ENCODE results near the gene EBPL. TPM values are rescaled to one million over a fixed set of nuclear protein-coding genes. Genes with fewer than 3 reads are reported as not detected.

Gene EBPL
- total RNA-seq, 1 experiment from 2014 or later: 116 TPM

DNA sequence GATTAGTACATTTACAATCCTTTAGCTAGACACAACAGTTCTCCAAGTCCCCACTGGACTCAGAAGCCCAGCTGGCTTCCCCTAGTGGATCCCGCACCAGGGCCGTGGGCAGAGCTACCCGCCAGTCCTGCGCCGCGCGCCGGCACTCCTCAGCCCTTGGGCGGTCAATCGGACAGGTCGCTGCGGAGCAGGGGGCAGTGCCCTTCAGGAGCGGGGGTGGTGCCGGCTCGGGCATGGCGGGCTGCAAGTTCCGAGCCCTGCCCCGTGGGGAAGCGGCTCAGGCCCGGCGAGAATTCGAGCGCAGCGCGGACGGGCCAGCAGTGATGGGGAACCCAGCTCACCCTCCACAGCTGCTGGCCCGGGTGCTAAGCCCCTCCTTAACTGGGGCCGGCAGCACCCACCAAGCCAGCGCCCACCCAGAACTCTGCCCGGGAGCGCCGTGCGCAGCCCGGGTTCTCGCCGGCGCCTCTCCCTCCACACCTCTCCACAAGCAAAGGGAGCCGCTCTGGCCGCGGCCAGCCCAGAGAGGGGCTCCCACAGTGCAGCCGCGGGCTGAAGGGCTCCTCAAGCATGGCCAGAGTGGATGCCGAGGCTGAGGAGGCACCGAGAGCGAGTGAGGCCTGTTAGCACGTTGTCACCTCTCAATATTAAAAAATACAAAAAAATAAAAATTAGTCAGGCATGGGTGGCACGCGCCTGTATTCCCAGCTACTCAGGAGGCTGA lies 12.9 kb downstream of the EBPL start:
- DNase-seq (ENCODE audit: low spot score): no peak

DNA sequence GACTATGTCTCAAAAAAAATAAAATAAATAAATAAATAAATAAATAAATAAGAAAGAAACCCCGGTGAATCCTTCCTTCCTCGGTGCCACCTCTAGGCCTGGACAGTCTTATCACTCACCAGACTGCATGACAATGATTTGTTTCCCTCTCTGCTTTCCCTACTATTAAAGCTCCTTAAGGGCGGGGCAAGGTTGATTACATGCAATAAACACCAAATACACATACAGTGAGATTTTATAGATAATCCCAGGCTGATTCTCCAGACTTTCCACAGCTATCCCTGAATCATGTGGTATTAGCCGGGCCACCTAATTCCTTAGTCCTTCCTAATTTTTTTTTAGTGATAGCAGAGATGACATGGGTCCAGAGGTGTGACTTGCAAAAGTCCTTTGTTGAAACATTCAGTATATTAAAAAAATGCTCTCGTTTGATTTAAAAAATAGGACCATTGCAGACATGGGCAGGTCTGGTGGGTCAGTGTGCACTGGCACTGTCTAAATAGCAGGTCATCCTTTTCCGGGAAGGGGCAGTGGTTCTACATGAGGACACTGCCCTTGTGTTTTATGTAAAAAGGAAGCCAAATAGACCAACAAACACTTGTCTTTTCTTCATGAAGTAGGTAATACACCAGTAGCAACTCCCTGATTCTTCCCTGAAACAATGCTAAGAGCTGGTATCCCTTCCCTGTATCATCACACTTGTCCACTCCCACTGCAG lies 14.5 kb downstream of the EBPL start:
- in situ Hi-C loops (cut with HindIII; ENCODE audit: low sequenced_read_pairs): no loop called here

More for the DNA sequence above, 12.9 kb downstream of the EBPL start:
- in situ Hi-C loops (cut with HindIII; ENCODE audit: low sequenced_read_pairs): no loop called here

DNA sequence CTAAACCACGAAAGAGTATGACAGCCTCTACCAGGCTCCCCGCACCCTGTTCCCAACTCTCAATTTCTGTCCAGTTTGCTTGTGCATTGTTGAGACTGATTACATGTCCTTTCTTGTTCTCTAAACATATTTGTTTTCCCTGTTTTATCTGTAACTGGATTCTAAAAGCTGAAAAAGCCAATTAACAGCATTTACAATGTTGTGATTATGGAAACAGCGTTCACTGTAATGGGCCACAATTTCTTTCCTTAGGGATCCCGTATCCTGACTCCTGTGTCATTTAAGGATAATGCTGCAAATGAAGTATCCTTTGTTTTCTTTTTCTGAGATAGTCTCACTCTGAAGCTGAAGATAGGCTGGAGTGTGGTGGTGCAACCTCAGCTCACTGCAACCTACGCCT lies 20.5 kb downstream of the EBPL start:
- DNase-seq (ENCODE audit: low spot score): no peak
- in situ Hi-C loops (cut with HindIII; ENCODE audit: low sequenced_read_pairs): no loop called here

More for the DNA sequence above, 14.5 kb downstream of the EBPL start:
- no peak for DNase-seq (ENCODE audit: low spot score)

DNA sequence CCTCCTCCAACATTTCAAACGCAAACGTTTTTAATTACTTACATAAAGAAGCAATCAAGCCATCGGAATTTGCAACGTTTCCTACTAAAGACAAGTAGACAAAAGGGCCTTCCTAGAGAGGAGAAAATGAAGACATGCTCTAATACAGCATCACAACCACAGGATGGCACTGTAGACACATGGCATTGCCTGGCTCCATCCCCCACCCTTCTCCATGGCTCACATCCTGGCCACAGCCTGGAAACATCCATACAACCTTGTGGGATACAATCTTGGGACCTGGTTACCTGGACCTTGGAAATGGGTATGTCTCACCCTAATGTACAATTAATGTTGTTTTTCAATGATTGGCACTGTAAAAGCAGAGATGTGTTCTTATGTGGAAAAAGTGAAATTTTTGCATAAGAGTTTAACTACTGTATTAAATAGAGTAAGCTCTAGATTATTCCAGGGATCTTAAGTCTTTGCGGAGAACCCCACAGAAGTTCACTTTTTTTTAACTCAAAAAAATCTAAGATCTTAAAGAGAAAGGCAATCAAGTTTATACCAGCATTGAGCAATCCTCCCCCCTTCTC lies 21.5 kb downstream of the EBPL start:
- in situ Hi-C loops (cut with HindIII; ENCODE audit: low sequenced_read_pairs): no loop called here
- peak; percentile 72 for DNase-seq (ENCODE audit: low spot score)

DNA sequence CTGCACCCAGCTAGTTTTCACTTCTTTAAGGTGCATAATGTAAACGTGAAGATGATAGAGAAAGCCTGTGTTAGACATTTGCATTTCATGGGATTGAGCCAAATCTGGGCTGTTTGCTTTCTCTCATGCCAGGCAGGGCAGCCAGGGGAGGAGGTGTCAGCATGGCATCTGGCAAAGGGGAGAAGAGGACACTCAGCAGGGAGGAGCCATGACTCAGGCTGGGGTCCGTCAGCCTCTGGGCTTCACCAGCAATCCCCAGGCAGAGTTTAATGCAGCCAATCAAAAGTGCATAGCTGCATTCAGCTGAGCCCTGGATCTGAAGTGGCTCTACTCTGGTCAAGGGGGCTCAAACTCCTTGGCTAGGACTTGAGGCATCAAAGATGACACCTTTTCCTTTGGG lies 23.5 kb downstream of the EBPL start:
- in situ Hi-C loops (cut with HindIII; ENCODE audit: low sequenced_read_pairs): no loop called here
- no peak for DNase-seq (ENCODE audit: low spot score)

DNA sequence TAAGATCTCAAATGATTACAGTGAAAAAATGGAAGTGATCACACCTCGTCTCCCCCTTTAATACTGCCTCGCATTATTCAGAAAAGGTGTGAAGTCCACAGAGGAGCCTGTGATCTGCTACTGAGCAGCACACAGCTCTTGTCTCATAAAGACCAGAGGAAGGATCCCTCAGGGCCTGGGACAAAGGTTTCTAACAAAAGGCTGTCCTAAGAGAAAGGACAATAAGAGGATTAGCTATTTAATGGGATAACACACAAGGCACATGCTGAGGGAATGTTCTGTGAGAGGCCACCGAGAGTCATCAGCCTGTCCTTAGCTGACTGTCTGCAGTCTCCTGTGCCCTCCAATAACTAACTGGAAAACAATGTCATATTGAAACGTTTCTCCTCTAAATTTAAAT lies 26.7 kb downstream of the EBPL start:
- DNase-seq (ENCODE audit: low spot score): no peak
- in situ Hi-C loops (cut with HindIII; ENCODE audit: low sequenced_read_pairs): no loop called here

DNA sequence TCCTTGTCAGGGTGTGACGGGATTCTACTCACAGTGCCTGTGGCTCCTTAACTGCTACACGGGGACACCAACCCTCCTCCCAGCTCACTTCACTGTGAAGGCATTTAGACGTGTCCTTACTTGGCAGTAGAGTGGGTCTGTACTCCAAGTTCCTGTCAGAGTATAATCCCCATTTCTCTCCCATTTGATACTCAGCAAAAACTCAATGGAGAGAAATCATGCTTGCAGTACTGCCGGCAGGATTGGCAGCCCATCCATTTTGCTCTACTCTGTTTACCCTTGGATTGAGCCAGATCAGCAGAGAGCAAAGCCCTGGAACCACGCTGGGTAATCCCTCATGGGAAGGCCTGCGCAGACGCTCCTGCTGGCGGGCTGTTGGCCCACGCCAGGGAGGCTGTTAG lies 34.0 kb downstream of the EBPL start:
- in situ Hi-C loops (cut with HindIII; ENCODE audit: low sequenced_read_pairs): no loop called here
- DNase-seq (ENCODE audit: low spot score): peak; percentile 10

DNA sequence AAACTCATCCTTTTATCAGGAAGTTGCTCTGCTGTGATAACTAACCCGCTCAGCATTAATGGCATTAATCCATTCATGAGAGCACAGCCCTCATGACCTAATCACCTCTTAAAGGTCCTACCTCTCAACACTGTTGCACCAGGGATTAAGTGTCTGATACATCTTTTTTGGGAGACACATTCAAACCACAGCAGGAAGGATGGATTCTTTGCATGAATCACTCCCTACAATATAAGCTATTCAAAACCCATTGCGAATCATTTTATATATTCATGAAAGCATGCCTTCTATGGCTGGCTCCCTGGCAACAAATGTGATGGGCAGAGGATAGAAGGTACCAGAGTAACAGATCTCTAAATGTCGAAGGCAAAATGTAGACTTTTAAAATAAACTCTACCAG lies 35.4 kb downstream of the EBPL start:
- in situ Hi-C loops (cut with HindIII; ENCODE audit: low sequenced_read_pairs): no loop called here
- DNase-seq (ENCODE audit: low spot score): no peak

DNA sequence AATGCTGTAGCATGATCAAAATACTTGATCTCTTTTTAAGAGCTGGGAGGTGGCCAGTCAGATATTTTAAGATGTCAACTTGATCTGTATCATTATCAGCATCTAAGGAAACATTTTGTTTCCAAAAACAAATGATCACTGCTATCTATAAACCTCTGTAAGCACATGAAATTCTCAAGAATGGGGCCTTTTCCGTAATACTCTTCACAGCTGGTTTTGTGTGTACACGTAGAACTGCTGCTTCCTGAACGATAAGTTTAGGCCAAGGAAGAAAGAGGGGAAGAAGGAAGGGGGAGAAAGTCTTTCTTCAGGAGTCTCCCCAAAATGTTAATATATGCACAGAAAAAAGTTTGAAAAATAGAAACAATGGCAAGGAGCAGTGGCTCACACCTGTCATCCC lies 37.3 kb downstream of the EBPL start:
- in situ Hi-C loops (cut with HindIII; ENCODE audit: low sequenced_read_pairs): no loop called here
- no peak for DNase-seq (ENCODE audit: low spot score)

DNA sequence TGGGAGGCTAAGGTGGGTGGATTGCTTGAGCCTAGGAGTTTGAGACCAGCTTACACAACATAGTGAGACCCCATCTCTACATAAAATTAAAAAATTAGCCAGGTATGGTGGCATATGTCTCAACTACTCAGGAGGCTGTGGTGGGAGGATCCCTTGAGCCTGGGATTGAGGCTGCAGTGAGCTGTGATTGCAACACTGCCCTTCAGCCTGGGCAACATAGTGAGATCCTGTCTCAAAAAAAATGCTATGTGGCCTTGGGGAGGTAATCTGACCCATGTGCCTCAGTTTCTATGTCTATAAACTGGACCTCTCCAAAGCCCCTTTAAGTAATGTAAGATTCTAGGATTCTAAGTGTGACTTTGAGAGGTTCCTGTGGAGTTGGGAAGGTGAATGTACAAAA lies 37.8 kb downstream of the EBPL start:
- no peak for DNase-seq (ENCODE audit: low spot score)
- in situ Hi-C loops (cut with HindIII; ENCODE audit: low sequenced_read_pairs): no loop called here

DNA sequence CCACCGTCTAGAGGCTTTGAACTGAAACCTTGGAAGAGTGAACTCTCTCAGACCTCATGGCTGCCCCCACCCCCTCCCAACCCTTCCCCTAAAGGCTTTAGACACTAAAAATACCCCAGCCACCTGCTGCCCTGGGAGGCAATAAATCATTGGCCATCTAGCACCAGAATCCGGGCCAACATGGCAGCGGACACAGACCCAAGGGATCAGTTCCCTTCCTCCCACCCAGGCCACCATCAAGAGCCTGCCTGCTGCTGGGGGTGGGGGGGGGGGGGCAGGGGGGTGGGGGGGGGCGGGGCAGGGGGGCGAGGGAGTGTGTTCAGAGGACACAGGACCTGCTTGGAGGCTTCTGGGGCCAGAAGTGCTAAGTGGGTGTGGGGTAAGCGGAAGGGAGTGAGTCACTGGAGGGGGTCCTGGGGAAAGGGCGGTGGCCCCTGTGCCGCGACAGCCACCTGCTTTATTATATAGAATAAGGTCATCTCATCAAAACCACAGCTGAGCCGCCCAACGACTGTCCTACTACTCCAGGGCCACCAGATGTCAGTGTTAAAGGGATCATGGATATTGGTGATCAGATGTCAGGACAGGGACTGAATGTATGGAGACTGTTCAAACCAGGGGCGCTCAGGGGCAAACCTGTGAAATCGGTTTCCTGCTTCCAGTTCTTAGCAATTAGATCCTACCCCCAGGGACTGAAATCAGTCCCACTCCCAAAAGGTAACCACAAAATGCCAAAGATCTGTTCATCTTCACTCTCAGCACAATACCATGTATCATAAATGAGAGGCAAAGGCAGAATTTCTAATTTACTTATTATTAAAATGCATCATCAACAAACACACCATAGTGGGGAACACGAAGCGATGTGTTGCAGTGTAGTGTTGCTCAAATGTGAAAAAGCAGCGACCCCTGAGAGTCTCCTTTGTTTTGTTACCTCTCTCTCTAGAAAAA lies 38.7 kb downstream of the EBPL start:
- in situ Hi-C loops (cut with HindIII; ENCODE audit: low sequenced_read_pairs): no loop called here
- DNase-seq (ENCODE audit: low spot score): peak; percentile 22

DNA sequence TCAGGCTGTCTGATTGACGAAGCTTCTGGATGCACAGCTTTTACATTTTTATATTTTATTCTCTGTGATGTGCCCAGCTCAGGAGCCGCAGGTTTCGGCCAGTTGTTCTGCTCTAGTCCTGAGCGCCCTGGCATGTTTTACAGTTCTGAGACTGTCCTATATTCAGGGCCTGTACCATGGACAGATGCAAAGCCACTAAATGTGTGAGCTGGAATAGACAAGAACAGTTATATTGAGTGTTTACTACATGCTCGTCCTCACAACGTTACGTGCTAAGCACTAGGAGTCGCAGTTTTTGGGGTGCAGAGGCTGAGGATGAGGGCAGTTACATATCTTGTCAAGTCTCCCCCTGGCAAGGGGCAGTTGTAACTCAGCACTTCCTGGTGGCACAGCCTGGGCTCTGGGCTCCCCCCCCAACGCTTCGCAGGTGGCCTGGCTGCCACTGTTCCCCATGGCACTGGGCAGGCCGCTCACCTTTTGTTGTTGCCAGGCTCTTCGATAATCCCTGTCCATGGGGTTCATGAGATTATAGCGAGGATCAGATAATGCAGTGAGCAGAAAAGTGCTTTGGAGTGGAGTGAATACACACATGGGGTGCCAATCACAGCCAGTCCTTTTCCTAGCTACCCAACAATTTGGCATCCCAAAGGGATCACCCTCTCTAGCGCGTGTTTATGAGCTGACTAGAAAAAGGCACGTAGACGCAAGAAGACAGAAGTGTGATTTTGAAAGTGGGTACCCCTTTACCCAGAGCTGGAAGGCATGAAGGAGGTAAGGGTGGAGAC lies 39.5 kb downstream of the EBPL start:
- DNase-seq (ENCODE audit: low spot score): no peak
- in situ Hi-C loops (cut with HindIII; ENCODE audit: low sequenced_read_pairs): no loop called here

DNA sequence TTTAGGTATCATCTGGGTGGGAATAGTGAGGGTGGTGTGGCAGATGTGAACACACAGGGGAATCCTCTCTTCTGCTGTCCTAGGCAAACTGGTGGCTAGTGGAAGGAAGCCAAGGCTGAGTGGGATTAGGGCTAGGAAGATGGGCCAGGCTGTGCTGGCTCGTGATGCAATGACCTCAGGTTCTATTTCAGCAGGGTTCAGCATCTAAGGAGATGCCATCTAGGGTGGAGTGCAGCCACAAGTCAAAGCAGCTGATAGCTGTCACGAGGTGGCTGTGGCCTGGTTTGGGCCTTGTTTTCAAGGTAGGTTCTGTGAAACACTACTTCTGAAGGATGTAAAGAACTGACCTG lies 41.3 kb downstream of the EBPL start:
- in situ Hi-C loops (cut with HindIII; ENCODE audit: low sequenced_read_pairs): no loop called here
- DNase-seq (ENCODE audit: low spot score): no peak

DNA sequence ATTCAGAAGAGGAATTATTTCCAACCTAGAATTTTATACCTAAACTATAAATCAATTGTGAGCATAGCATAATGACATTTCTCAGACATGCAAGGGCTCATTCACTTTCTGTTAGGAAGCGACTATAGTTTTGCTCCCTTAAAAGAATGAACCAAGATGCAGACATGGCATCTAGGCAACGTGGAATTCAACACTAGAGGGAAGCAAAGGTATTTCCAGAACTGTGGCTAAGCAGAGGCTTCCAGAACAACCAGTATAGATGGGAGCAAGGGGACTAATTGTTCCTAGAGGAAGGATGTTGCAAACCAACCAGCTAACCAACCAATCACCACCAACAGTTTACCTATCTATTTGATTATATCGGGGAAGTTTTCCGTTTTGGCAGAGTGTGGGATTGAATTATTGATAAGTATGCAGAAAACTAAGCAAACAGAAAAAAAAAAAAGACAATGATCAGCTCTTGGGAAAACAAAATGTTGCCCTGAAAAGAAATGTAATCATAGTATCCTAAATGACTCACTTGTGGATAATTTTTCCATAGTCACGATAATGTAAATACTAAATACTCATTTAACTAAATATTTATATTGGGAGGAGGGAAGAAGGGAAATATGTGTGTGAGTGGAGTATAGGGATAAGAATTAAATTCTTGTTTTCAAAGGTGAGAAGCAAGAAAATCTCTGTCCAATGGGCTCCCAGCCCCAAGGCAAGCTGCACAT lies 41.9 kb downstream of the EBPL start:
- peak; percentile 45 for DNase-seq (ENCODE audit: low spot score)

DNA sequence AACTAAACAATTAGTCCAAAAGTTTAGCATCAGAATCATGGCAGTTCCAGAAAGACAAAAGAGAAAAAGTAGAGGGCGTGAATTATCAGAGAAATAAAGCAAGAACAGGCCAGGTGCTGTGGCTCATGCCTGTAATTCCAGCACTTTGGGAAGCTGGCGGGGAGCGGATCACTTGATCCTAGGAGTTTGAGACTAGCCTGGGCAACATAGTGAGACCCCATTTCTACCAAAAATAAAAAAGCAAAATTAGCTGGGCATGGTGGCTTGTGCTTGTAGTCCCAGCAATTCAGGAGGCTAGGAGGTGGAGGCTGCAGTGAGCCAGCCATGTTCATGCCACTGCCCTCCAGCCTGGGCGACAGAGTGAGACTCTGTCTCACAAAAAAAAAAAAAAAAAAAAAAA lies 44.6 kb downstream of the EBPL start:
- in situ Hi-C loops (cut with HindIII; ENCODE audit: low sequenced_read_pairs): no loop called here
- no peak for DNase-seq (ENCODE audit: low spot score)

More for the DNA sequence above, 41.9 kb downstream of the EBPL start:
- in situ Hi-C loops (cut with HindIII; ENCODE audit: low sequenced_read_pairs): no loop called here

DNA sequence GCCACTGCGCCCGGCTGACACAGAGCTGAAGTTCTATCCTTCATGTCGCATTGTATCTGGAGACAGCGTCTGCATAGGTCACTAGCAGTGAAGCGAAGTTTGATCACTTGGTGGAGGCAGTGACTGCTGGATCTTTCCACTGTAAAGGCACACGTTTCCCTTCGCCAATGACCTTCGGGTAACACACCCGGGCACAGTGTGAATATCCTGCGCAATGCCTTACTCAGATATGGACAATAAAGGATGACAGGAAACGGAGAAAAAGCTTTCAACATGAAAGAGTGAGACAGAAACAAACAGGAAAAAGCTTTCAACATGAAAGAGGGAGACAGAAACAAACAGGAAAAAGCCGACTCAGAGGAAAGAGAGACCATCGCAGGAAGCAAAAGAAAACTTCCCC lies 45.8 kb downstream of the EBPL start:
- DNase-seq (ENCODE audit: low spot score): no peak
- in situ Hi-C loops (cut with HindIII; ENCODE audit: low sequenced_read_pairs): no loop called here

DNA sequence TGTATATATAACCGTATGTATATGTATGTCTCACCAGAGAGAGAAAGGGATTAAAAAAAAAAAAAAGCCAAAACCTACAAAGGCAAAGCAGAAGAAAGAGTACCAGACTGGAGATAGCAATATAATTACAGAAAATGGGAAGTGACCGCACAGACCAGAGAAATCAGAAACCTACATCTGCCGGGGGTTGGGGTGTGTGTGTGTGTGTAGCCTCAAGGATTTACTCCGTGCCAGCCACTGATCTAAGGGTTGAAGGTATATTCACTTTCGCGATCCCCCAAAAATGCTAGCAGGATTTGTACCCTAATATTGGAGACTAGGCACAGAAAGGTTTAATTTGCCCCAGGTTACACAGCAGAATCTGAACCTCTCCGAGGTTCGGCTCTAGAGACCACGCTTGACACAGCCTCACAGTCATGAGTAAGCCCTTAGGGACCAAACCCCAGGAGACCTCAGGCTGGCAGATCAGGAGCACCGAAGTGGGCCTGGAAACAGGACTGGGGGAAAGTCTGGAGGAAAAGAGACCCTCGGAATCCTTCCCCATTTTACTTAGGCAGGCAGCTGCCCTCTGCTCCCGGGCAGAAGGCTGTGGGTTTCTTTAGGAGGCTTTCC lies 48.1 kb downstream of the EBPL start:
- no peak for DNase-seq (ENCODE audit: low spot score)
- in situ Hi-C loops (cut with HindIII; ENCODE audit: low sequenced_read_pairs): no loop called here

DNA sequence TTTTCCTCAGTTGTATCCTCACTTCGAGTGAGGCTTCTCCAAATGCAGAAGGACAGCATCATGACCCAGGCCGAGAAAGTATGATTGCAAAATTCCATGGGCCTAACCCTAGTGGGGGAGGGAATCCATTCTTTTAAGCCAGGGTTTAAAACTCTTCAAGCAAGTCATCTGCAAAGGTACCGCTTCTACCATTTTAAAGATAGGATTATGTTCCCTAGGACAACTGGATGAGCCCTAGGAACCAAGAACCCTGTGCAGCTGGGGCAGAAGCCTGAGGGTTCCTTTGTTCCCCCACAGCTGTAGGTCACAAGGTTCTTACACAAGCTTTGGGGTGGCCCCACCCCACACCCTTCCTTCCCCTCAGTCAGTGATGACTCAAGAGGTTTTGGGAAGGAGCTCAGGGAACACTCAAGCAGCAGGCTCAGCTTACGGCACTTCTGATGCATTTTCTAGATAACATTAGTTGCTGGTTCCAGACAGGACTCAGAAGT lies 49.4 kb downstream of the EBPL start:
- in situ Hi-C loops (cut with HindIII; ENCODE audit: low sequenced_read_pairs): no loop called here
- no peak for DNase-seq (ENCODE audit: low spot score)
